HG03280 (cell line): ENCODE data around the gene MMP2.

Experiments
- ATAC-seq: cut with Tn5 transposase; IDR thresholded peaks from one replicate; pipeline ENCODE4 v1.9.1; 2021; ENCODE audit warnings: mild to moderate bottlenecking, moderate library complexity; ENCODE audit not compliant: unreplicated experiment

Gene MMP2

DNA sequence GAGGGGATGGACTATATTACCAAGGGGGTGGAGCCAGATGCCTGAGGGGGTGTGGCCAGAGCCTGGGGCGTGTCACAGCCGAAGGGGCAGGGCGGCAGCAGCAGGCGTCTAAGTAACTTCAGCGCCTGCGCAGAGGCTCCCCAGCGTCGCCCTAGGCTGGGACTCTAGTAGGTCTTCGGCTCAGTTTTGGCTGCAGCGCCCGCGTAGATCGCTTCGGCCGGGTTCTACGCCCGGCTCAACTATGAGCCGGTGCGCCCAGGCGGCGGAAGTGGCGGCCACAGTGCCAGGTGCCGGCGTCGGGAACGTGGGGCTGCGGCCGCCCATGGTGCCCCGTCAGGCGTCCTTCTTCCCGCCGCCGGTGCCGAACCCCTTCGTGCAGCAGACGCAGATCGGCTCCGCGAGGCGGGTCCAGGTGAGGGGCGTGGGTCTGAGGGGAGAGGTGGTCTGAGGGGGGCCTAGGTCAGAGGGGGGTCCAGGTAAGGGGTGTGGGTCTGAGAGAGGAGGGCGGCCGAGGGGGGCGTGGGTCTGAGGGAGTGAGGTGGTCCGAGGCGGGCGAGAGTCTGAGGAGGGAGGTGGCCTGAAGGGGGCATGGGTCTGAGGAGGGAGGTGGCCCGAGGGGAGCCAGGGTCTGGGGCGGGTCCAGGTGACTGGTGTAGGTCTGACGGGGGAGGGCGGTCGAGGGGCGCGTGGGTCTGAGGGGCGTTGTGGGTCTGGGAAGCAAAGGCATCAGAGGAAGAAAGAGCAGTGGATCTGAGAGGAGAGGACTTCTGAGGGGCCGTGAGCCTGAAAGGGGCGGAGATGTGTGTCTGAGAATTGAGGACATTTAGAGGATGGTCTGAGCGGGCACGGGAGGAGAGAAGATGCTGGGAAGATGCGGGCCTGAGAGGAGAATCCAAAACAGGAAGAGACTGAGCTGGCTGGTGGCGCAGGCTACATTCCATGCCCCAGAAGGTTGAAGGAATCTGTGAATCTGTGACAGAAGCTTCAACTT, 30.2 kb downstream of the MMP2 start, which contains the start of gene LPCAT2:
Gene LPCAT2, plus strand, starts transcription at position 132 of the 991 bp plus-strand sequence. Its CDS starts 110 bp downstream, at position 242.
- no peak for ATAC-seq

GRCh38 chr16:55510185-55510805, 31.3 kb downstream of the MMP2 start:
- ATAC-seq, result no peak

- no peak for ATAC-seq
Observed at GRCh38 chr16:55512941-55513340, 33.9 kb downstream of the MMP2 start.

DNA sequence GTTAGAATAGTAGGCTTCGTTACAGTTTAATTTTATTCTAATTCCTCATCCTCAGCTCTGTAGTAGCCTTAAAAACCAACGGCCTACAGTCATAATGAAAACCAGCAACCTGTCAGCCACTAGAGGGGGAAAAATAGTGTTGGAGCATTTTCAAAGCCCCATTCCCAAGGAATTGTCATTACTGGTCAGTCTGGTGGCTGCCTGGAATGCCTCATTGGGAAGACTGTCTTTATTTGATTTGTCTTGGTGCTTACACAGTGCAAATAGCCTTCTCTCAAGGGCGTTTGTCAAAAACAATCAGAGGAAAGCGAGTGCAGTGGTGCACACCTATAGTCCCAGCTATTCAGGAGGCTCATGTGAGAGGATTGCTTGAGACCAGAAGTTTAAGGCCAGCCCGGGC, 34.6 kb downstream of the MMP2 start:
- ATAC-seq, result no peak

DNA sequence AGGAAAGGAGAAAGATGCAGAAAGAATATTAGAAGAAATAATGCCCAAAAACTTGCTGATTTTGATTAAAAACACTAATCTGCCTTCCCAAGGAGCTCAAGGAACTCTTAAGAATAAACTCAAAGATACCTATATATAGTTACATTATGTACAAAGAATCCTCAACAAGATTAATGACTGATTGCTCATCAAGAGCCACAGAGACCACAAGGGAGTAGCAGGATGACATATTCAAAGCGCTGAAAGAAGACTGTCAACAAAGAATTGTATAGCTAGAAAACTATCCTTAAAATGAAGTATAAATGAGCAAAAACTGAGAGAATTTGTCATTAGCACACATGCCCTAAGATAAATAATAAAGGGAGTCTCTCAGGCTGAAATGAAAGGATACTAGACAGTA, 36.1 kb downstream of the MMP2 start:
- ATAC-seq, result no peak

- ATAC-seq, result no peak
Observed at GRCh38 chr16:55521792-55522191, 42.8 kb downstream of the MMP2 start.

GRCh38 chr16:55526441-55526840, 47.4 kb downstream of the MMP2 start:
- no peak for ATAC-seq

DNA sequence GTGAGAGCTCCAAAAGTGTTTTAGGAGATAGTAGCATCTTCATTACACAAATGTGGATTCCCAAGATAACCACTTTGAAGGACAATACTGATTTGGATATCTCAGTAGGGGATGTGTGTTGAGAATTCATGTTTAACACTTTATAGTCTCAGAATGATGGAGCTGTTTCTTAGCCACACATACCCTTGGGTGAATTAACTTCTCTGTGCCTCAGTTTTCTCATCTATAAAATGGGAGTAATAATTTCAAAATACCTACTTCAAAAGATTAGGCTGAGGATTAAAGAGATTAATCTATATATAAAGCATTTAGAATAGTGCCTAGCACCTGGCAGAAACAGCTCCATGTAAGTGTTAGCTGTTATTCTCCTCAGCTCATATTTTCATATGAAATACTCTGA, 48.9 kb downstream of the MMP2 start:
- no peak for ATAC-seq

DNA sequence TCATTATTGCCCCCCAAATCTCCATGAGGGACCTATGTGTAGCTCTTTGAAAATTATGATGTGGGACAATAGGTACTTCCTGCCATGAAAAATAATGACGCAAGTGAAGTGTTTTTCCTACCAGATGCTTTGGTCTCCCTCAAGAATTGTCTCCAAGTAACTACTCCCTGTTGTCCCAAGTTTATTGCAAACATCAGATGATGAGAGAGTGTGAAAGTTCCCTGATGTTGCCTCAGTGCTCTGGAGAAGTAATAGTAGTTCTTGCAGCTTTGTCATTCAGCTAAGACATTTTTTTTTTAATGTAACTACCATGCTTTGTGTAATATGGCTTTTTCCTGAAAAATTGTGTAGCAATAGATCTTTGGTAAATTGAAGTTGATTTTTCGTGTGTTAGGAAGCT, 50.0 kb downstream of the MMP2 start:
- no peak for ATAC-seq

DNA sequence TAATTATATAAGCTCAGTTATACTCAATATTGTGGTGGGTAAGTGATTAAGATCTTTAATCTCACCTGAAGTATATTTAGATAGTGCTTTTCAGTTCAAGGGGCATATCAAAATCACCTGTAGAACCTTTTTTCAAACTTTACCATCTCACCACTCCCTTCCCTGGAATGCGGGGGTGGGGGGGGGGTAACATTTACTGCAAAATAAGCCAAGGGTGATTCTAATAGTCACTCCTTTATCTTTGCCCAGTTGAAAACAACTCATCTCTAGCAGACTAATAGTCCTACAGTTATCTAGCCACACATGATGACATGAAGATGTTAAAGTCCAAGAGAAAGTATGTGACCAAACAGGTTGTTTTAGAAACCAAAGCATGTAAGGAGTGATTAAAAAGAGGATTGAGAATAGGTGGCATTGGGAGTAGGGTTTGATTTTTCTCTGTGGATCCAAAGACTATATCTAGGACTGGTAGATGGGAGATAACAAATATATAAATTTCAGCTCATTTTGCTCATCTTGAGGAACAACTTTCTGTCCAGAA, 51.4 kb downstream of the MMP2 start:
- ATAC-seq, result no peak

DNA sequence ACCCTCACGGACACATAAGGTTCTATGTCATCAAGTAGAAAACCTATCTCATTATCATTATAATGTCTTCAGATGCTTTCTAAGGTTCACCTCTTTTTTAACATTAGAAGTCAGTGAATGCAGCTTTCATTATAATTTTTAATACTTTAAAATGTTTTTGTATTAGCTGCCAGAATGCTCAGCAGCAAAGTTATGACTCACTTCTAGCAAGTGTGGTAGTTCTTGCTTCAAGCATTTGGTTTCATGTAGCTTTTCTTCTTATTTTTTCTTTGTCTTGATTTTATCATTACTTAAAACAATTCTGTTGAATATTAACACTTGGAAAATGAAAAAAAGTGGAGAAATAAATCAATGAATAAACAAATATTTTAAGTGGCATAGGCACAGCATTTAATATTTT, 53.2 kb downstream of the MMP2 start:
- no peak for ATAC-seq

GRCh38 chr16:55534756-55535155, 55.8 kb downstream of the MMP2 start:
- ATAC-seq, result no peak

- no peak for ATAC-seq
Observed at GRCh38 chr16:55539049-55539448, 60.1 kb downstream of the MMP2 start.

GRCh38 chr16:55539488-55539887, 60.5 kb downstream of the MMP2 start:
- ATAC-seq, result no peak

DNA sequence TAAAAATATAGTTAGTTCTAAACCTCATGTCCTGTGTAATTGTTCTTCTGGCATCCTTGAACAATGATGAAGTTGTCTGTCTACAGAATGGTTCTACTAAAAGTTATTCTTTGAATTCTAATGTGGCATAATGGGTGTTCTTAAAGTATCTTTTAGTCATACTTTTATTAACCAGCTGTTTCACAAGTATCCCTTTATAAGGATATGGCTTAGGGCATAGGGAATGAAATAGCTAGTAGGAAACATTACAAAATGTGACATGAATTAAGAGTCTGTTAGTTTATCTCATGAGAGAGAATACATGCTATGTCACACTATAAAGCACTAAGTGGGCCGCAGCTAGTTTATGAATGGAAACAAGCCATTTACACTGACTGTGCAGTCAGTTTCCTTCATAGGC, 61.2 kb downstream of the MMP2 start:
- no peak for ATAC-seq

DNA sequence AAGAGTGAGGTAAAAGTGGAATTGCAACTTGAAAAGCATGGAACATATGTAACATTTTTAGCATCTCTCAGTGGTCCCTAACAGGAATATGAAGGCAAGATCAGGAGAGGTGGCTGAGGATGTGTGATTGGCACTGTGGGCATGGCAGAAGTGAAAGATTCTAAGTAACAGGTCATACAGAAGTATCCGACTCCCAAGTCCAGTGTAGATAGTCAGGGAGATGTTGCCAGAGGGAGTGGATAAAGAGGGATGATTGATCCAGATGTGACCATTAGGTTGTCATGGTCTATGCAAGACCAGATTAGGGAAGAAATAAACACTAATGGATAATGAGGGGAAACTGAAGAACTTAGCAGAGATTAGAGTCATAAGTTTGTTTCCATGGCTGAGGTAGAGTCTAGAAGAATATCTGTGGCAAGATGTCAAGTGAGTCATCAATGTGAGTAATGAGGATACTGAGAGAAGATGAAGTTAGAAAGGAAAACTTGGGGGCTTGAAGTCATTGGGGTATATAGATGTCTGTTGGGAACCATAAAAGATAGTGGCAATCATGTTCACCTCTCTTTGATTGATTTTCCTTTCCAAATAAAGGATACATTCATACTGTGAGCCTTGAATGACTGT, 63.6 kb downstream of the MMP2 start:
- no peak for ATAC-seq

GRCh38 chr16:55543472-55543871, 64.5 kb downstream of the MMP2 start:
- no peak for ATAC-seq

DNA sequence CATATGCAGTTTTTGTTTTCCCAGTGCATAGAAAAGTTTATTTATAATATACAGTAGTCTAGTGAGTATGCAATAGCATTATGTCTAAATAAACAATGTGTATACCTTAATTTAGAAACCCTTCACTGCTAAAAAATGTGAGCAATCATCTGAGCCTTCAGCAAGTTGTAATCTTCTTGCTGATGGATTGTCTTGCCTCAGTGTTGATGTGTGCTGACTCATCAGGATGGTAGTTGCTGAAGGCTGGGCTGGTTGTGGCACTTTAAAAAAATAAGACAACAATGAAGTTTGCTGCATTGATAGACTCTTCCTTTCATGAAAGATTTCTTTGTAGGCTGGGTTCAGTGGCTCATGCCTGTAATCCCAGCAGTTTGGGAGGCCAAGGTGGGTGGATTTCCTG, 73.6 kb downstream of the MMP2 start:
- no peak for ATAC-seq

DNA sequence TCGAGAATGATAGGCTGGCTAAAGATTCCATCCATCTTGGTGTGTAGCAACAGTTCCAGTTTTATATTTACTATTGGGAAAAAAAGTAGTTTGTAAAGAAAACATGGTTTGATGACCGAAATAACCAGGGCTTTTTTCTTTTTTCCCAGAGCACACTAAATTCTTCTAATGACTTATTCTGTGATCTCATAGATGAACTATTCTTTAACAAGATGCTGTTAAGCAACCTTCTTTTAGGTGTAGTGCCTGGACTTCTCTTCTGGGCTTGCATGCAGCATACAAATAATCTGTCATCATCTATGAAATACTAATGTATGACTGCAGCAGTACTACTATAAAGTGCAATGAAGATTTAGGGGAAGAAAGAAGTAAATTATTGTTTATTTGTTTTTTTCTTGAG, 76.4 kb downstream of the MMP2 start:
- ATAC-seq, result no peak
